Activated B cell treated with CpG ODN at 0.5 μM for 24 hours (primary cell): ENCODE results near the gene ETFB. TPM values are rescaled to one million over a fixed set of nuclear protein-coding genes. Genes with fewer than 3 reads are reported as not detected.

ENCODE experiments used
- ATAC-seq: fragments of 200-7000 bp; cut with Tn5 transposase; one replicate; pipeline ENCODE4 v1.10.0; 2021; ENCODE audit warnings: low read depth, mild to moderate bottlenecking, moderate library complexity
- CTCF ChIA-PET: fragments of 350-600 bp; sonication (Branson Sonifier 250); formaldehyde crosslinking; loops from one replicate; lab custom pipeline; 2021; ENCODE audit warnings: antibody characterized with exemption; lab: Charles Lee
- POLR2A ChIA-PET: fragments of 350-600 bp; sonication (Branson Sonifier 250); formaldehyde crosslinking; loops from one replicate; lab custom pipeline; 2021; ENCODE audit warnings: antibody characterized with exemption; lab: Charles Lee
- DNase-seq: peaks from one replicate; pipeline ENCODE4 v3.0.0; 2022
- H3K27ac Mint-ChIP-seq: one replicate; pipeline ENCODE4 v1.8.0; 2020; ENCODE audit warnings: mixed read lengths
- H3K27me3 Mint-ChIP-seq: one replicate; pipeline ENCODE4 v1.8.0; 2021; ENCODE audit warnings: mixed read lengths
- H3K36me3 Mint-ChIP-seq: one replicate; pipeline ENCODE4 v1.8.0; 2021; ENCODE audit warnings: low read depth, mixed read lengths
- H3K4me1 Mint-ChIP-seq: one replicate; pipeline ENCODE4 v1.8.0; 2021; ENCODE audit warnings: mixed read lengths
- H3K4me3 Mint-ChIP-seq: one replicate; pipeline ENCODE4 v1.8.0; 2020; ENCODE audit warnings: mild to moderate bottlenecking, mixed read lengths
- H3K9me3 Mint-ChIP-seq: one replicate; pipeline ENCODE4 v1.8.0; 2020; ENCODE audit warnings: mixed read lengths
- CTCF ChIP-seq: fragments of 200-600 bp; IDR thresholded peaks from one replicate; pipeline ENCODE4 v1.8.0; 2022; ENCODE audit warnings: antibody characterized with exemption, mild to moderate bottlenecking
- intact Hi-C: fragments of 100-400 bp; cut with micrococcal nuclease; formaldehyde crosslinking; loops from one replicate; pipeline ENCODE4 v1.15.1; 2024
- total RNA-seq: library from RNA; stranded (reverse); gene quantifications from 2 replicates; pipeline ENCODE4 v1.2.3, GENCODE V29; 2022

The ETFB gene
- total RNA-seq, 1 donor from 2014 or later = 43.8 TPM

DNA sequence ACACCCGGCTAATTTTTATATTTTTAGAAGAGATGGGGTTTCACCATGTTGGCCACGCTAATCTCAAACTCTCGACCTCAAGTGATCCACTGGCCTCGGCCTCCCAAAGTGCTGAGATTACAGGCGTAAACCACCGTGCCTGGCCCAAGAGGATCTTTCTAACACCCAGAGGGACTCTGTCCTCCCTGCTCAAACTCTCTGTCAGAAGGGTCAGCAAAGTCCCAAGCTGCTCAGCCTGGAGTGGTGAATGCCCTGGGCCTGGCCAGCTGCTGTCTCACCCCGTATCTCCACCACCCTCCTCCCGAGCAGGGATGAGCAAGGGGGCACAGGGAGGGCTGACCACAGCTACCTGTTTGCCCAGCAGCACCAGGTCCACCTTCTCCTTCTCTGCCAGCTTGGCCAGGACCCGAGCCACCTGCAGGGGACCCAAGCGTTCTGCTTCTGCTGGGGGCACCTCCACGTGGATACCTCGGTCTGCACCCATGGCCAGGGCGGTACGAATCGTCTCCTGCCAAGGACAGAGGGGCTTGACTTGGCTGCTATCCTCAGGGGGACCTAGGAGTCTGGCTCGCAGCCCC is 13.3 kb downstream of the ETFB start:
- intact Hi-C loops = no loop called here
- H3K27me3 Mint-ChIP-seq = no peaks in the 10 kb centered on the region
- POLR2A ChIA-PET = no interaction called here
- CTCF ChIA-PET = no interaction called here
- H3K9me3 Mint-ChIP-seq = no peaks in the 10 kb centered on the region
- H3K4me1 Mint-ChIP-seq = peaks cover 1% of the 10 kb centered on the region
- no peak overlapping the region for H3K4me3 Mint-ChIP-seq
- DNase-seq = no peak
- TF ChIP-seq CTCF = no peak
- no peak overlapping the region for H3K27ac Mint-ChIP-seq
- ATAC-seq = no peak
- peaks cover 36% of the 10 kb centered on the region for H3K36me3 Mint-ChIP-seq

- CTCF ChIA-PET = interaction anchor here (1.1 kb wide), 1 partner anchor 12 kb away, joined by 3 read pairs; no protein-coding TSS in a partner anchor
- no peaks in the 10 kb centered on the region for H3K4me1 Mint-ChIP-seq
- no peaks in the 10 kb centered on the region for H3K27me3 Mint-ChIP-seq
- H3K27ac Mint-ChIP-seq = no peak overlapping the region
- H3K9me3 Mint-ChIP-seq = no peaks in the 10 kb centered on the region
- peaks cover 50% of the 10 kb centered on the region for H3K36me3 Mint-ChIP-seq
- no peak for TF ChIP-seq CTCF
- ATAC-seq (no peak), DNase-seq (no peak)
- intact Hi-C loops = no loop called here
- POLR2A ChIA-PET = no interaction called here
- no peak overlapping the region for H3K4me3 Mint-ChIP-seq
Measured at GRCh38 chr19:51351266-51351990, 14.8 kb downstream of the ETFB start.

DNA sequence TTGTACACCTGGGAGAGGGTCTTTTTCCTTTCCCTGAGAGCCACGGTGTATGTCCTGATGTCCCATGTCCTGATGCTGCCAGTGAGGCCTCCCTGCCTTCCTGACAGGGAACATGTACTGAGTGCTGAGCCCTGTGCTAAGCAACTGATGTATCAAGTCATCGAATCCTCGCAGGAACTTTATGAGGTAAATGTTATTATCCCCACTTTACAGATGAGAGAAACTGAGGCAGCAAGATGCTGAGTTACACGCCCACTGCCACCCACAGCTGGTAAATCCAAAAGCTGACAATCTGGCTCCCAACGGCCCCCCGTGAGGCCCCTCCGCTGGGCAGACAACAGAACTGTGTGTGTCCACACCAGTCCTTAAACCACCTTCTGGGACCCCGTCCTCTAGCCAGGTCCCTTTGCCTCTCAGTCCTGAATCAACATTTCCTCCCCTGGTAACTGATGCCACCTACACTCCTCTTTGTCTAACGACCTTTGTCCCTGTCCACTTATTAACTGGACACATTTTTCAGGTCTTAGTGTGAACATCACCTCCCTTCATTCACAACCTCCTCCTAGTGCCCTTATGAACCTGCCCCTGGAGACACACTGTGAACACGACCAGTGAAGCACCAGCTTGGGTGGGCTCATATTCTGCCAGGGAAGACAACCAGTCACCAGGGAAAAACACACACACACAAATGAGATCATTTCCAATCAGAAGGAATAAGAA is 18.8 kb downstream of the ETFB start:
- CTCF ChIA-PET = no interaction called here
- H3K27ac Mint-ChIP-seq = no peak overlapping the region

DNA sequence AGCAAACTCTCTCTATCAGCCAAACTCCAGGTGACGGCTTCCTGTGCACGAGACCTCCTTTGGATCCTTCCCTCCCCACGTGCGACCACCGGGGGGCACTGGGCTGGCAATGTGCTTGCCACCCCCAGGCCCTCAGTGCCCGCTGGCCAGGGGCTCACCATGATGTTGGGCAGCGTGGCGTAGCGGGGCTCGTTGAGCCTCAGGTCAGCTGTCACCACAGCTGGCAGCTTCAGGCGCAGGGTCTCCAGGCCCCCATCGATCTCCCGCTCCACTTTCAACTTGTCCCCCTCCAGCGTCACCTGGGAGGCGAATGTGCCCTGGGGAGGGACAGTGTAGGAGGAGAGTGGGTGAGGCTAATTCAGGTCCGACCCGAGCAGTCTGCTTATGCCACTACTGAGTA is 19.4 kb downstream of the ETFB start:
- no peak overlapping the region for H3K4me3 Mint-ChIP-seq
- H3K27me3 Mint-ChIP-seq = no peaks in the 10 kb centered on the region
- no peak overlapping the region for H3K27ac Mint-ChIP-seq
- no peaks in the 10 kb centered on the region for H3K9me3 Mint-ChIP-seq
- ChIA-PET CTCF (no interaction called here), POLR2A (no interaction called here)
- H3K4me1 Mint-ChIP-seq = peaks cover 34% of the 10 kb centered on the region
- ATAC-seq (no peak), DNase-seq (no peak)
- H3K36me3 Mint-ChIP-seq = peaks cover 37% of the 10 kb centered on the region
- TF ChIP-seq CTCF = no peak
- intact Hi-C loops = no loop called here

More for the DNA sequence above, 18.8 kb downstream of the ETFB start:
- TF ChIP-seq CTCF = no peak
- no peaks in the 10 kb centered on the region for H3K27me3 Mint-ChIP-seq
- DNase-seq (no peak), ATAC-seq (no peak)
- peaks cover 43% of the 10 kb centered on the region for H3K36me3 Mint-ChIP-seq
- intact Hi-C loops = no loop called here
- POLR2A ChIA-PET = interaction anchor here (0.6 kb wide), 1 partner anchor 62 kb away, joined by 4 read pairs; no protein-coding TSS in a partner anchor
- no peaks in the 10 kb centered on the region for H3K9me3 Mint-ChIP-seq
- H3K4me1 Mint-ChIP-seq = peaks cover 32% of the 10 kb centered on the region
- H3K4me3 Mint-ChIP-seq = no peak overlapping the region
